HepG2 (cell line): ENCODE data around the gene LOX. TPM values are rescaled to one million over a fixed set of nuclear protein-coding genes. Genes with fewer than 3 reads are reported as not detected.

ENCODE experiments used
- ETV5 ChIP-seq: IDR thresholded peaks from 2 replicates; pipeline ENCODE4 v1.6.1; 2018; ENCODE audit warnings: missing biosample characterization, missing genetic modification reagents, inconsistent platforms, borderline replicate concordance
- HNRNPK ChIP-seq: fragments of 200-400 bp; formaldehyde crosslinking; IDR thresholded peaks from 2 replicates; pipeline ENCODE4 v1.6.1; 2018; ENCODE audit warnings: low read length, low read depth, moderate library complexity, mild to moderate bottlenecking; ENCODE audit not compliant: poor library complexity, severe bottlenecking
- HNRNPLL ChIP-seq: fragments of 200-400 bp; formaldehyde crosslinking; IDR thresholded peaks from 2 replicates; pipeline ENCODE4 v1.6.1; 2017; ENCODE audit warnings: mild to moderate bottlenecking, low read depth, low read length; ENCODE audit not compliant: poor library complexity, severe bottlenecking
- HOXA9 ChIP-seq: sonication (generic); formaldehyde crosslinking; IDR thresholded peaks from 2 replicates; pipeline ENCODE4 v1.8.1; 2022; ENCODE audit warnings: missing genetic modification reagents, mild to moderate bottlenecking, moderate library complexity, borderline replicate concordance
- KDM1A ChIP-seq: IDR thresholded peaks from 2 replicates; pipeline ENCODE4 v1.6.1; 2016; ENCODE audit warnings: missing compliant biosample characterization
- NONO ChIP-seq, 2 experiments: fragments of 450-650 bp in 1 of 2; sonication (generic) in 1 of 2; formaldehyde crosslinking in 1 of 2; IDR thresholded peaks in 1 of 2; conservative IDR thresholded peaks in 1 of 2; 2 replicates each; pipeline versions ENCODE4 v1.6.1 to v1.8.0; 2017 to 2022; ENCODE audit warnings: mild to moderate bottlenecking in 1 of 2, missing genetic modification reagents in 1 of 2, moderate library complexity in 1 of 2
- REST ChIP-seq, 2 experiments: IDR thresholded peaks; 2 replicates each; pipeline ENCODE4 v1.6.1; 2011 to 2012; ENCODE audit warnings: low read length in 2 of 2, borderline replicate concordance in 1 of 2, low read depth in 1 of 2, mild to moderate bottlenecking in 1 of 2, moderate library complexity in 1 of 2
- SOX6 ChIP-seq, 2 experiments: fragments of 450-650 bp in 1 of 2; sonication (generic) in 1 of 2; formaldehyde crosslinking in 1 of 2; IDR thresholded peaks; 2 replicates each; pipeline versions ENCODE4 v1.4.0 to v1.6.1; 2017 to 2020; ENCODE audit warnings: antibody characterized with exemption in 1 of 2, mild to moderate bottlenecking in 1 of 2, missing genetic modification reagents in 1 of 2
- TFDP1 ChIP-seq: IDR thresholded peaks from 2 replicates; pipeline ENCODE4 v1.6.1; 2016; ENCODE audit warnings: missing compliant biosample characterization, missing genetic modification reagents, borderline replicate concordance
- YY1 ChIP-seq: IDR thresholded peaks from 2 replicates; pipeline ENCODE4 v1.6.1; 2011; ENCODE audit warnings: low read length, low read depth, moderate library complexity, mild to moderate bottlenecking; ENCODE audit not compliant: insufficient read depth, insufficient replicate concordance
- ZFP90 ChIP-seq: sonication (generic); formaldehyde crosslinking; IDR thresholded peaks from 2 replicates; pipeline ENCODE4 v1.8.0; 2022; ENCODE audit warnings: missing genetic modification reagents, mild to moderate bottlenecking, inconsistent platforms, borderline replicate concordance
- ZNF274 ChIP-seq: sonication (generic); formaldehyde crosslinking; IDR thresholded peaks from 2 replicates; pipeline ENCODE4 v1.5.1; 2020; ENCODE audit warnings: mild to moderate bottlenecking, missing genetic modification reagents
- polyA plus RNA-seq, 8 experiments: library from polyadenylated mRNA; depleted of rRNA in 3 of 8; stranded (reverse) in 7 of 8; unstranded in 1 of 8; fragments of >200 nt; fragmentation: Illumina TruSeq in 4 of 8; extraction: Trizol in 4 of 8; gene quantifications; 2 replicates each; pipeline versions ENCODE4 v1.2.1 to v1.2.3, GENCODE V29; 2011 to 2016; ENCODE audit warnings: low read depth in 4 of 8, missing spikeins in 1 of 8, mixed read lengths in 1 of 8; ENCODE audit not compliant: insufficient read depth in 1 of 8
- total RNA-seq, 5 experiments: library from RNA; depleted of rRNA; stranded (reverse); fragments of >200 nt; fragmentation: Illumina TruSeq; extraction: Trizol; gene quantifications; 2 replicates each; pipeline ENCODE4 v1.2.3, GENCODE V29; 2016; ENCODE audit warnings: low read depth in 1 of 5
- TF ChIP-seq, protein P1 (sequence below): sonication (generic); formaldehyde crosslinking; IDR thresholded peaks from 2 replicates; pipeline ENCODE4 v1.4.0; 2020; ENCODE audit warnings: mild to moderate bottlenecking, missing genetic modification reagents
- TF ChIP-seq, protein P2 (sequence below): sonication (generic); formaldehyde crosslinking; IDR thresholded peaks from 2 replicates; pipeline ENCODE4 v1.5.0; 2020; ENCODE audit warnings: mild to moderate bottlenecking, missing genetic modification reagents, moderate library complexity
- TF ChIP-seq, protein P3 (sequence below): sonication (generic); formaldehyde crosslinking; IDR thresholded peaks from 2 replicates; pipeline ENCODE4 v1.8.0; 2022; ENCODE audit warnings: mild to moderate bottlenecking, missing genetic modification reagents; ENCODE audit not compliant: insufficient replicate concordance

The LOX gene
- total and polyA plus RNA-seq, 2 of the 13 experiments (the other 11 are each of a cell fraction or from before 2014, with no cell fraction given): 0.73 to 173 TPM

- TF ChIP-seq NONO (IDR thresholded peaks at IDR 0.05) (no peak), NONO (CRISPR knock-in tag; conservative IDR thresholded peaks at IDR 0.05) (peak; percentile 53; the same call in 1 of the 2 replicates), HOXA9 (CRISPR knock-in tag) (no peak), REST (IDR thresholded peaks at IDR 0.05; ENCODE audit: borderline replicate concordance in 1 of 2, low read depth in 1 of 2, low read length in 2 of 2) (no peak), ZFP90 (CRISPR knock-in tag) (no peak), ZNF274 (CRISPR knock-in tag) (no peak; the same call in 1 of the 2 replicates), KDM1A (no peak), TFDP1 (CRISPR knock-in tag) (peak; percentile 57; the same call in 1 of the 2 replicates), YY1 (no peak), HNRNPLL (peak; percentile 53), ETV5 (CRISPR knock-in tag) (peak; percentile 46; the same call in 1 of the 2 replicates), SOX6 (IDR thresholded peaks at IDR 0.05) (no peak), SOX6 (CRISPR knock-in tag; IDR thresholded peaks at IDR 0.05) (no peak), HNRNPK (no peak)
- TF ChIP-seq, protein P1, sequence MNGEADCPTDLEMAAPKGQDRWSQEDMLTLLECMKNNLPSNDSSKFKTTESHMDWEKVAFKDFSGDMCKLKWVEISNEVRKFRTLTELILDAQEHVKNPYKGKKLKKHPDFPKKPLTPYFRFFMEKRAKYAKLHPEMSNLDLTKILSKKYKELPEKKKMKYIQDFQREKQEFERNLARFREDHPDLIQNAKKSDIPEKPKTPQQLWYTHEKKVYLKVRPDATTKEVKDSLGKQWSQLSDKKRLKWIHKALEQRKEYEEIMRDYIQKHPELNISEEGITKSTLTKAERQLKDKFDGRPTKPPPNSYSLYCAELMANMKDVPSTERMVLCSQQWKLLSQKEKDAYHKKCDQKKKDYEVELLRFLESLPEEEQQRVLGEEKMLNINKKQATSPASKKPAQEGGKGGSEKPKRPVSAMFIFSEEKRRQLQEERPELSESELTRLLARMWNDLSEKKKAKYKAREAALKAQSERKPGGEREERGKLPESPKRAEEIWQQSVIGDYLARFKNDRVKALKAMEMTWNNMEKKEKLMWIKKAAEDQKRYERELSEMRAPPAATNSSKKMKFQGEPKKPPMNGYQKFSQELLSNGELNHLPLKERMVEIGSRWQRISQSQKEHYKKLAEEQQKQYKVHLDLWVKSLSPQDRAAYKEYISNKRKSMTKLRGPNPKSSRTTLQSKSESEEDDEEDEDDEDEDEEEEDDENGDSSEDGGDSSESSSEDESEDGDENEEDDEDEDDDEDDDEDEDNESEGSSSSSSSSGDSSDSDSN (CRISPR knock-in tag): peak; percentile 39; the same call in 1 of the 2 replicates
- TF ChIP-seq, protein P2, sequence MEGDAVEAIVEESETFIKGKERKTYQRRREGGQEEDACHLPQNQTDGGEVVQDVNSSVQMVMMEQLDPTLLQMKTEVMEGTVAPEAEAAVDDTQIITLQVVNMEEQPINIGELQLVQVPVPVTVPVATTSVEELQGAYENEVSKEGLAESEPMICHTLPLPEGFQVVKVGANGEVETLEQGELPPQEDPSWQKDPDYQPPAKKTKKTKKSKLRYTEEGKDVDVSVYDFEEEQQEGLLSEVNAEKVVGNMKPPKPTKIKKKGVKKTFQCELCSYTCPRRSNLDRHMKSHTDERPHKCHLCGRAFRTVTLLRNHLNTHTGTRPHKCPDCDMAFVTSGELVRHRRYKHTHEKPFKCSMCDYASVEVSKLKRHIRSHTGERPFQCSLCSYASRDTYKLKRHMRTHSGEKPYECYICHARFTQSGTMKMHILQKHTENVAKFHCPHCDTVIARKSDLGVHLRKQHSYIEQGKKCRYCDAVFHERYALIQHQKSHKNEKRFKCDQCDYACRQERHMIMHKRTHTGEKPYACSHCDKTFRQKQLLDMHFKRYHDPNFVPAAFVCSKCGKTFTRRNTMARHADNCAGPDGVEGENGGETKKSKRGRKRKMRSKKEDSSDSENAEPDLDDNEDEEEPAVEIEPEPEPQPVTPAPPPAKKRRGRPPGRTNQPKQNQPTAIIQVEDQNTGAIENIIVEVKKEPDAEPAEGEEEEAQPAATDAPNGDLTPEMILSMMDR: peak; percentile 95
- TF ChIP-seq, protein P3, sequence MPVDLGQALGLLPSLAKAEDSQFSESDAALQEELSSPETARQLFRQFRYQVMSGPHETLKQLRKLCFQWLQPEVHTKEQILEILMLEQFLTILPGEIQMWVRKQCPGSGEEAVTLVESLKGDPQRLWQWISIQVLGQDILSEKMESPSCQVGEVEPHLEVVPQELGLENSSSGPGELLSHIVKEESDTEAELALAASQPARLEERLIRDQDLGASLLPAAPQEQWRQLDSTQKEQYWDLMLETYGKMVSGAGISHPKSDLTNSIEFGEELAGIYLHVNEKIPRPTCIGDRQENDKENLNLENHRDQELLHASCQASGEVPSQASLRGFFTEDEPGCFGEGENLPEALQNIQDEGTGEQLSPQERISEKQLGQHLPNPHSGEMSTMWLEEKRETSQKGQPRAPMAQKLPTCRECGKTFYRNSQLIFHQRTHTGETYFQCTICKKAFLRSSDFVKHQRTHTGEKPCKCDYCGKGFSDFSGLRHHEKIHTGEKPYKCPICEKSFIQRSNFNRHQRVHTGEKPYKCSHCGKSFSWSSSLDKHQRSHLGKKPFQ (CRISPR knock-in tag): no peak
Measured at GRCh38 chr5:122076669-122077365, 1.2 kb downstream of the LOX start (continued).
